Muscle layer of colon (tissue), 2 donors: Measurements from ENCODE around the gene HS1BP3.

Source experiments
- H3K27ac ChIP-seq: one replicate; pipeline ENCODE4 v1.7.0; 2013; ENCODE audit warnings: low read depth, mild to moderate bottlenecking, low read length, moderate library complexity
- H3K27me3 ChIP-seq, 2 donors: one replicate each; pipeline ENCODE4 v1.7.0; 2013; ENCODE audit warnings: low read length in 2 of 2, mild to moderate bottlenecking in 2 of 2; ENCODE audit not compliant: insufficient read depth in 2 of 2, control insufficient read depth in 1 of 2
- H3K36me3 ChIP-seq: one replicate; pipeline ENCODE4 v1.7.0; 2013; ENCODE audit warnings: mild to moderate bottlenecking, low read length; ENCODE audit not compliant: insufficient read depth
- H3K4me1 ChIP-seq: one replicate; pipeline ENCODE4 v1.7.0; 2013; ENCODE audit warnings: mild to moderate bottlenecking, low read length; ENCODE audit not compliant: insufficient read depth
- H3K4me3 ChIP-seq, 2 donors: one replicate each; pipeline ENCODE4 v1.7.0; 2013; ENCODE audit warnings: low read length in 2 of 2, low read depth in 1 of 2, mild to moderate bottlenecking in 1 of 2, moderate library complexity in 1 of 2
- H3K9ac ChIP-seq: one replicate; pipeline ENCODE4 v1.7.0; 2013; ENCODE audit warnings: low read length
- H3K9me3 ChIP-seq: one replicate; pipeline ENCODE4 v1.7.0; 2013; ENCODE audit warnings: mild to moderate bottlenecking, low read length
- donor health status: abdominal sarcoma.
- donor health status: Adenocarcinoma of cecum.

Gene HS1BP3

GRCh38 chr2:20648206-20648605 is 2.7 kb downstream of the HS1BP3 start:
- H3K4me1 ChIP-seq, result peaks cover 41% of the 10 kb centered on the region
- no peak overlapping the region for H3K9ac ChIP-seq
- H3K27ac ChIP-seq, result no peak overlapping the region

GRCh38 chr2:20647738-20648137 is 3.2 kb downstream of the HS1BP3 start:
- H3K4me3 ChIP-seq, result peak overlapping the region in 1 of 2 donors; percentile 99
- no peak overlapping the region for H3K9ac ChIP-seq
- H3K27me3 ChIP-seq, result no peaks in the 10 kb centered on the region
- H3K4me1 ChIP-seq, result peaks cover 42% of the 10 kb centered on the region
- no peaks in the 10 kb centered on the region for H3K9me3 ChIP-seq
- H3K36me3 ChIP-seq, result peaks cover 44% of the 10 kb centered on the region
- no peak overlapping the region for H3K27ac ChIP-seq

More at GRCh38 chr2:20648206-20648605, 2.7 kb downstream of the HS1BP3 start:
- H3K4me3 ChIP-seq, result peak overlapping the region in 1 of 2 donors; percentile 99
- H3K27me3 ChIP-seq, result no peaks in the 10 kb centered on the region
- peaks cover 40% of the 10 kb centered on the region for H3K36me3 ChIP-seq
- H3K9me3 ChIP-seq, result no peaks in the 10 kb centered on the region

- H3K27me3 ChIP-seq, result no peaks in the 10 kb centered on the region
- peaks cover 47% of the 10 kb centered on the region for H3K36me3 ChIP-seq
- no peak overlapping the region for H3K27ac ChIP-seq
- H3K4me3 ChIP-seq, result no peak overlapping the region
- H3K9me3 ChIP-seq, result no peaks in the 10 kb centered on the region
- peaks cover 47% of the 10 kb centered on the region for H3K4me1 ChIP-seq
- no peak overlapping the region for H3K9ac ChIP-seq
Measured at GRCh38 chr2:20647211-20647610, 3.7 kb downstream of the HS1BP3 start.

GRCh38 chr2:20646446-20646845 is 4.5 kb downstream of the HS1BP3 start:
- H3K4me3 ChIP-seq, result no peak overlapping the region
- no peak overlapping the region for H3K9ac ChIP-seq
- peaks cover 47% of the 10 kb centered on the region for H3K36me3 ChIP-seq
- H3K27me3 ChIP-seq, result no peaks in the 10 kb centered on the region
- H3K9me3 ChIP-seq, result no peaks in the 10 kb centered on the region
- H3K4me1 ChIP-seq, result peaks cover 46% of the 10 kb centered on the region
- no peak overlapping the region for H3K27ac ChIP-seq

- Histone ChIP-seq H3K36me3 (peaks cover 53% of the 10 kb centered on the region), H3K9ac (no peak overlapping the region)
Measured at GRCh38 chr2:20645761-20646160, 5.1 kb downstream of the HS1BP3 start.

GRCh38 chr2:20645301-20645701 is 5.6 kb downstream of the HS1BP3 start:
- Histone ChIP-seq H3K4me3 (no peak overlapping the region), H3K4me1 (peaks cover 56% of the 10 kb centered on the region), H3K9me3 (no peaks in the 10 kb centered on the region), H3K27me3 (no peaks in the 10 kb centered on the region), H3K9ac (no peak overlapping the region), H3K27ac (no peak overlapping the region), H3K36me3 (peaks cover 57% of the 10 kb centered on the region)

More at GRCh38 chr2:20645761-20646160, 5.1 kb downstream of the HS1BP3 start:
- H3K9me3 ChIP-seq, result no peaks in the 10 kb centered on the region
- H3K4me1 ChIP-seq, result peaks cover 51% of the 10 kb centered on the region
- no peaks in the 10 kb centered on the region for H3K27me3 ChIP-seq
- no peak overlapping the region for H3K27ac ChIP-seq
- H3K4me3 ChIP-seq, result no peak overlapping the region

GRCh38 chr2:20643826-20644225 is 7.1 kb downstream of the HS1BP3 start:
- no peaks in the 10 kb centered on the region for H3K9me3 ChIP-seq
- H3K4me3 ChIP-seq, result no peak overlapping the region
- H3K27ac ChIP-seq, result no peak overlapping the region
- peaks cover 72% of the 10 kb centered on the region for H3K36me3 ChIP-seq
- no peaks in the 10 kb centered on the region for H3K27me3 ChIP-seq
- H3K9ac ChIP-seq, result no peak overlapping the region
- H3K4me1 ChIP-seq, result peaks cover 54% of the 10 kb centered on the region

GRCh38 chr2:20643060-20643459 is 7.8 kb downstream of the HS1BP3 start:
- H3K9ac ChIP-seq, result no peak overlapping the region
- no peaks in the 10 kb centered on the region for H3K27me3 ChIP-seq
- peaks cover 77% of the 10 kb centered on the region for H3K36me3 ChIP-seq
- H3K4me3 ChIP-seq, result no peak overlapping the region
- H3K9me3 ChIP-seq, result no peaks in the 10 kb centered on the region
- no peak overlapping the region for H3K27ac ChIP-seq
- peaks cover 54% of the 10 kb centered on the region for H3K4me1 ChIP-seq

GRCh38 chr2:20642055-20642971 is 8.6 kb downstream of the HS1BP3 start:
- Histone ChIP-seq H3K4me3 (peak overlapping the region in 1 of 2 donors; percentile 15), H3K36me3 (peaks cover 83% of the 10 kb centered on the region), H3K9me3 (no peaks in the 10 kb centered on the region), H3K9ac (peak overlapping the region; percentile 32), H3K27me3 (no peaks in the 10 kb centered on the region), H3K27ac (peak overlapping the region; percentile 86), H3K4me1 (peaks cover 56% of the 10 kb centered on the region)

GRCh38 chr2:20641123-20641985 is 9.5 kb downstream of the HS1BP3 start:
- Histone ChIP-seq H3K27me3 (no peaks in the 10 kb centered on the region), H3K27ac (peak overlapping the region; percentile 86), H3K4me1 (peaks cover 60% of the 10 kb centered on the region), H3K4me3 (peak overlapping the region in 1 of 2 donors; percentile 15), H3K9ac (peak overlapping the region; percentile 32), H3K9me3 (no peaks in the 10 kb centered on the region), H3K36me3 (peaks cover 78% of the 10 kb centered on the region)

GRCh38 chr2:20640411-20641122 is 10.3 kb downstream of the HS1BP3 start:
- Histone ChIP-seq H3K9ac (peak overlapping the region; percentile 56), H3K36me3 (peaks cover 77% of the 10 kb centered on the region), H3K4me3 (no peak overlapping the region), H3K27ac (peak overlapping the region; percentile 86), H3K27me3 (no peaks in the 10 kb centered on the region), H3K4me1 (peaks cover 67% of the 10 kb centered on the region), H3K9me3 (no peaks in the 10 kb centered on the region)
